ENCODE results near the gene NAPA.

NAPA gene

GRCh38 chr19:47514869-47515588, at the start of gene NAPA:
Gene NAPA, minus strand, starts transcription at chr19:47515063. Its CDS starts 123 bp downstream, at chr19:47514940.
- peak; percentile 100 for DNase-seq

GRCh38 chr19:47564081-47564480, 49.2 kb upstream of the NAPA start:
- no peak for DNase-seq

- DNase-seq: no peak
Observed at GRCh38 chr19:47561440-47562057, 46.7 kb upstream of the NAPA start.

- no peak for DNase-seq
Observed at GRCh38 chr19:47560999-47561398, 46.1 kb upstream of the NAPA start.

- no peak for DNase-seq
Observed at GRCh38 chr19:47550129-47550528, 35.3 kb upstream of the NAPA start.

GRCh38 chr19:47549261-47549862, 34.5 kb upstream of the NAPA start:
- no peak for DNase-seq

GRCh38 chr19:47547199-47547598, 32.3 kb upstream of the NAPA start:
- no peak for DNase-seq

- DNase-seq: no peak
Observed at GRCh38 chr19:47545061-47545948, 30.4 kb upstream of the NAPA start.

- no peak for DNase-seq
Observed at GRCh38 chr19:47544476-47544875, 29.6 kb upstream of the NAPA start.

- no peak for DNase-seq
Observed at GRCh38 chr19:47544075-47544474, 29.2 kb upstream of the NAPA start.

GRCh38 chr19:47542030-47542475, 27.2 kb upstream of the NAPA start:
- DNase-seq: no peak

- DNase-seq: no peak
Observed at GRCh38 chr19:47541518-47541917, 26.7 kb upstream of the NAPA start.

GRCh38 chr19:47540748-47541147, 25.9 kb upstream of the NAPA start:
- DNase-seq: no peak

GRCh38 chr19:47539747-47540311, 25.0 kb upstream of the NAPA start:
- no peak for DNase-seq

GRCh38 chr19:47538812-47539211, 23.9 kb upstream of the NAPA start:
- DNase-seq: no peak

- no peak for DNase-seq
Observed at GRCh38 chr19:47537493-47537892, 22.6 kb upstream of the NAPA start.

GRCh38 chr19:47534628-47535027, 19.8 kb upstream of the NAPA start:
- no peak for DNase-seq

GRCh38 chr19:47531640-47532387, 17.0 kb upstream of the NAPA start:
- DNase-seq: no peak

- no peak for DNase-seq
Observed at GRCh38 chr19:47529018-47529742, 14.3 kb upstream of the NAPA start.

GRCh38 chr19:47526798-47527197, 11.9 kb upstream of the NAPA start:
- no peak for DNase-seq

GRCh38 chr19:47523473-47523872, 8.6 kb upstream of the NAPA start:
- DNase-seq: peak; percentile 36
